Psoas muscle (tissue), 8 donors: ENCODE results near the gene CDH24. TPM values are rescaled to one million over a fixed set of nuclear protein-coding genes. Genes with fewer than 3 reads are reported as not detected.

ENCODE experiments used
- ATAC-seq, 4 donors: fragments of 200-7000 bp; cut with Tn5 transposase; one replicate each; pipeline ENCODE4 v1.9.1; 2020; ENCODE audit warnings: moderate library complexity in 3 of 4, mild to moderate bottlenecking in 2 of 4
- DNase-seq, 2 donors: peaks; one replicate each; pipeline ENCODE4 v3.0.0-alpha.2; 2020
- H3K27ac ChIP-seq: fragments of 200-600 bp; one replicate; pipeline ENCODE4 v1.8.0; 2022
- H3K27me3 ChIP-seq, 3 donors: fragments of 200-600 bp in 1 of 3; one replicate each; pipeline versions ENCODE4 v1.6.1 to v1.8.0; 2013 to 2022; ENCODE audit warnings: low read length in 2 of 3, mild to moderate bottlenecking in 2 of 3, moderate library complexity in 1 of 3; ENCODE audit not compliant: insufficient read depth in 3 of 3
- H3K36me3 ChIP-seq, 2 donors: fragments of 200-600 bp in 1 of 2; one replicate each; pipeline versions ENCODE4 v1.6.1 to v1.8.0; 2013 to 2022; ENCODE audit warnings: low read depth in 1 of 2, mild to moderate bottlenecking in 1 of 2, moderate library complexity in 1 of 2; ENCODE audit not compliant: insufficient read depth in 1 of 2
- H3K4me1 ChIP-seq: fragments of 200-600 bp; one replicate; pipeline ENCODE4 v1.8.0; 2022
- H3K4me3 ChIP-seq: fragments of 200-600 bp; one replicate; pipeline ENCODE4 v1.8.0; 2022; ENCODE audit warnings: mild to moderate bottlenecking
- H3K9me3 ChIP-seq: fragments of 200-600 bp; one replicate; pipeline ENCODE4 v1.8.0; 2022
- CTCF ChIP-seq: fragments of 200-600 bp; IDR thresholded peaks from one replicate; pipeline ENCODE4 v1.8.0; 2022; ENCODE audit warnings: antibody characterized with exemption
- WGBS, 3 donors: extraction: QIAGEN DNeasy Blood & Tissue Kit; methylation state at CpG; one replicate each; pipeline versions ENCODE4 v1.1.6 to v1.1.7; 2013; 5-methylcytosine and 5-hydroxymethylcytosine counted together
- intact Hi-C, 2 donors: fragments of 100-400 bp; cut with DNase I; formaldehyde crosslinking; loops; one replicate each; pipeline versions ENCODE4 v1.11.0 to v1.14.2; 2022
- polyA plus RNA-seq, 3 donors: library from polyadenylated mRNA; stranded (reverse); fragments of 200-250 nt; gene quantifications; one replicate each; pipeline ENCODE4 v1.2.3, GENCODE V29; 2013
- total RNA-seq, 4 donors: library from RNA; stranded (reverse); fragmentation: NEBNext Ultra II Directional in 2 of 4; extraction: Animal tissue kit (Norgen Biotek cat#: 25700) in 2 of 4; gene quantifications; one replicate each; pipeline versions ENCODE4 v1.2.1 to v1.2.4, GENCODE V29; 2021 to 2023
- donor health status: healthy with polysubstance abuse.
- donor health status: DM: no; HTN: no; CAD: no; lungs with moderate emphysema.
- donor health status: Bipolar disorder and iron deficiency.
- donor health status: healthy.
- donor health status: DM: yes; HTN: yes; CAD: no.
- donor health status: DM: no; HTN: no; CAD: no.
- donor health status: DM: no; HTN: no; CAD: no.
- donor health status: DM: yes; HTN: yes; CAD: no.

CDH24 gene
- total and polyA plus RNA-seq, 7 donors = 0.30 to 0.77 (median 0.32) TPM

GRCh38 chr14:23060536-23061260 is 3.4 kb upstream of the CDH24 start:
- H3K27me3 ChIP-seq = no peaks in the 10 kb centered on the region
- no peak for DNase-seq
- intact Hi-C loops = no loop called here
- peaks cover 12% of the 10 kb centered on the region for H3K4me1 ChIP-seq
- ATAC-seq = no peak
- WGBS, 3 donors = 88 to 94% (median 93%) methylated on average over 17 of the region's 17 CpGs
- no peak overlapping the region for H3K27ac ChIP-seq
- peaks cover 24 to 76% of the 10 kb centered on the region in 2 donors for H3K36me3 ChIP-seq
- no peak overlapping the region for H3K4me3 ChIP-seq
- TF ChIP-seq CTCF = no peak
- no peaks in the 10 kb centered on the region for H3K9me3 ChIP-seq

- 84 to 86% (median 85%) methylated on average over 32 of the region's 32 CpGs for WGBS, 3 donors
- Histone ChIP-seq H3K36me3 (peaks cover 20 to 58% of the 10 kb centered on the region in 2 donors), H3K4me3 (no peak overlapping the region), H3K4me1 (peaks cover 12% of the 10 kb centered on the region), H3K9me3 (no peaks in the 10 kb centered on the region), H3K27ac (no peak overlapping the region), H3K27me3 (no peaks in the 10 kb centered on the region)
- ATAC-seq (no peak), DNase-seq (peak in 1 of 2 donors; percentile 48)
- no peak for TF ChIP-seq CTCF
- intact Hi-C loops = loop anchor here (1.0 to 5.0 kb wide), 3 partner anchors 72 to 502 kb away; no protein-coding TSS in a partner anchor
Observed at GRCh38 chr14:23058654-23059504, 1.6 kb upstream of the CDH24 start.

- Histone ChIP-seq H3K27me3 (no peaks in the 10 kb centered on the region), H3K27ac (peak overlapping the region; percentile 32), H3K4me3 (peak overlapping the region; percentile 78), H3K36me3 (peaks cover 12 to 49% of the 10 kb centered on the region in 2 donors), H3K4me1 (peaks cover 12% of the 10 kb centered on the region), H3K9me3 (no peaks in the 10 kb centered on the region)
- intact Hi-C loops = loop anchor here (1.0 to 5.0 kb wide), 3 partner anchors 71 to 501 kb away; no protein-coding TSS in a partner anchor
- 1 to 2% (median 1%) methylated on average over 43 to 51 of the region's 51 CpGs for WGBS, 3 donors
- ATAC-seq = peak; percentile 76 to 86 (median 82)
- DNase-seq = peak; percentile 81 to 92
- TF ChIP-seq CTCF = peak; percentile 93
Observed at GRCh38 chr14:23057757-23058653, 685 bp upstream of the CDH24 start.

- peak; percentile 72 to 80 (median 75) for ATAC-seq
- Histone ChIP-seq H3K36me3 (peaks cover 4 to 33% of the 10 kb centered on the region in 2 donors), H3K9me3 (no peaks in the 10 kb centered on the region), H3K27me3 (no peaks in the 10 kb centered on the region), H3K4me1 (peaks cover 2% of the 10 kb centered on the region), H3K27ac (no peak overlapping the region), H3K4me3 (peak overlapping the region; percentile 78)
- TF ChIP-seq CTCF = peak; percentile 65
- intact Hi-C loops = loop anchor here in 1 of 2 donors (5.0 kb wide), 1 partner anchor 499 kb away; no protein-coding TSS in a partner anchor
- WGBS, 3 donors = 18 to 20% (median 19%) methylated on average over 16 to 17 of the region's 17 CpGs
- peak; percentile 71 to 82 for DNase-seq
Observed at GRCh38 chr14:23056145-23056955, 970 bp downstream of the CDH24 start.
